ENCODE measurements around the gene NUDT9. TPM values are rescaled to one million over a fixed set of nuclear protein-coding genes. Genes with fewer than 3 reads are reported as not detected.
"Not testable (repeated sequence)": the region's sequence is repeated elsewhere in the genome, so short reads cannot be mapped to it uniquely, and the experiment has no call there.

NUDT9 gene
- total and polyA plus RNA-seq, 2 donors: 16.6 to 42.0 TPM

DNA sequence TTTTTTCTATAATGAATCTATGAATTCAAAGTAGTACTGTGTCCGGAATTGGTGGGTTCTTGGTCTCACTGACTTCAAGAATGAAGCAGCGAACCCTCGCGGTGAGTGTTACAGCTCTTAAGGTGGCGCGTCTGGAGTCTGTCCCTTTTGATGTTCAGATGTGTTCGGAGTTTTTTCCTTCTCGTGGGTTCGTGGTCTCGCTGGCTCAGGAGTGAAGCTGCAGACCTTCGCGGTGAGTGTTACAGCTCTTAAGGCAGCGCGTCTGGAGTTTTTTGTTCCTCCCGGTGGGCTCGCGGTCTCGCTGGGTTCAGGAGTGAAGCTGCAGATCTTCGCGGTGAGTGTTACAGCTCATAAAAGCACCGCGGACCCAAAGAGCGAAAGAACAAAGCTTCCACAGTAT lies 27.3 kb upstream of the NUDT9 start:
- not testable (repeated sequence) for DNase-seq (ENCODE audit: extremely low spot score); H3K4me1 ChIP-seq (ENCODE audit: insufficient read depth); H3K36me3 ChIP-seq (ENCODE audit: insufficient read depth); H3K4me3 ChIP-seq (ENCODE audit: low read depth, low read length); H3K27ac ChIP-seq (ENCODE audit: low read depth)
- WGBS: 88% methylated on average over 23 of the region's 23 CpGs

- H3K27ac ChIP-seq (ENCODE audit: low read depth); H3K4me1 ChIP-seq (ENCODE audit: insufficient read depth); DNase-seq (ENCODE audit: extremely low spot score); H3K36me3 ChIP-seq (ENCODE audit: insufficient read depth); H3K4me3 ChIP-seq (ENCODE audit: low read depth, low read length): not testable (repeated sequence)
- WGBS: 93% methylated on average over 20 of the region's 20 CpGs
Measured at GRCh38 chr4:87395851-87396250, 26.5 kb upstream of the NUDT9 start.

- Histone ChIP-seq H3K36me3 (ENCODE audit: insufficient read depth) (no peaks in the 10 kb centered on the region), H3K27ac (ENCODE audit: low read depth) (no peak overlapping the region), H3K4me3 (ENCODE audit: low read depth, low read length) (no peak overlapping the region), H3K4me1 (ENCODE audit: insufficient read depth) (no peaks in the 10 kb centered on the region)
- no peak for DNase-seq (ENCODE audit: extremely low spot score)
- WGBS: 85% methylated on average over 3 of the region's 3 CpGs
Measured at GRCh38 chr4:87399148-87399547, 23.2 kb upstream of the NUDT9 start.

DNA sequence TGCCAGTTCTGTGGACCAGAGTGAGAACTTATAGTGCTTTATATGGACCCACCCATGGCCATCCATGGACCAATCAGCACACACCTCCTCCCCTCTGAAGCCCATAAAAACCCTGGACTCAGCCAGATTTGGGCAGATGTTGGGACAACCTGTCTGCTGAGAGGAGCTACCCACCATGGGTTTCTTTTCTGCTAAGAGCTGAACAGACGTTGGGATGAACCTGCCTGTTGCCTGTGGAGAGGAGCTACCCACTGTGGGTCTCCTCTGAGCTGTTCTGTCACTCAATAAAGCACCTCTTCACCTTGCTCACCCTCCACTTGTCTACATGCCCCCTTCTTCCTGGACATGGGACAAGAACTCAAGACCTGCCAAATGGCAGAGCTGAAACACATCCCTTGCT lies 22.4 kb upstream of the NUDT9 start:
- WGBS: 86% methylated on average over 1 of the region's 1 CpG

GRCh38 chr4:87403732-87404131 lies 18.6 kb upstream of the NUDT9 start:
- not testable (repeated sequence) for H3K4me3 ChIP-seq (ENCODE audit: low read depth, low read length); DNase-seq (ENCODE audit: extremely low spot score); H3K36me3 ChIP-seq (ENCODE audit: insufficient read depth); H3K27ac ChIP-seq (ENCODE audit: low read depth); H3K4me1 ChIP-seq (ENCODE audit: insufficient read depth)
- 40% methylated on average over 1 of the region's 1 CpG for WGBS

More for the DNA sequence above, 22.4 kb upstream of the NUDT9 start:
- Histone ChIP-seq H3K27ac (ENCODE audit: low read depth) (no peak overlapping the region), H3K4me3 (ENCODE audit: low read depth, low read length) (no peak overlapping the region), H3K36me3 (ENCODE audit: insufficient read depth) (no peaks in the 10 kb centered on the region), H3K4me1 (ENCODE audit: insufficient read depth) (no peaks in the 10 kb centered on the region)
- no peak for DNase-seq (ENCODE audit: extremely low spot score)

- H3K4me1 ChIP-seq (ENCODE audit: insufficient read depth): no peaks in the 10 kb centered on the region
- no peak overlapping the region for H3K27ac ChIP-seq (ENCODE audit: low read depth)
- no peak for DNase-seq (ENCODE audit: extremely low spot score)
- no peak overlapping the region for H3K4me3 ChIP-seq (ENCODE audit: low read depth, low read length)
- H3K36me3 ChIP-seq (ENCODE audit: insufficient read depth): no peaks in the 10 kb centered on the region
- WGBS: 78% methylated on average over 5 of the region's 5 CpGs
Measured at GRCh38 chr4:87405211-87405820, 17.1 kb upstream of the NUDT9 start.

- H3K27ac ChIP-seq (ENCODE audit: low read depth): no peak overlapping the region
- no peaks in the 10 kb centered on the region for H3K36me3 ChIP-seq (ENCODE audit: insufficient read depth)
- 80% methylated on average over 6 of the region's 6 CpGs for WGBS
- no peak for DNase-seq (ENCODE audit: extremely low spot score)
- no peaks in the 10 kb centered on the region for H3K4me1 ChIP-seq (ENCODE audit: insufficient read depth)
- H3K4me3 ChIP-seq (ENCODE audit: low read depth, low read length): no peak overlapping the region
Measured at GRCh38 chr4:87406462-87406861, 15.9 kb upstream of the NUDT9 start.

DNA sequence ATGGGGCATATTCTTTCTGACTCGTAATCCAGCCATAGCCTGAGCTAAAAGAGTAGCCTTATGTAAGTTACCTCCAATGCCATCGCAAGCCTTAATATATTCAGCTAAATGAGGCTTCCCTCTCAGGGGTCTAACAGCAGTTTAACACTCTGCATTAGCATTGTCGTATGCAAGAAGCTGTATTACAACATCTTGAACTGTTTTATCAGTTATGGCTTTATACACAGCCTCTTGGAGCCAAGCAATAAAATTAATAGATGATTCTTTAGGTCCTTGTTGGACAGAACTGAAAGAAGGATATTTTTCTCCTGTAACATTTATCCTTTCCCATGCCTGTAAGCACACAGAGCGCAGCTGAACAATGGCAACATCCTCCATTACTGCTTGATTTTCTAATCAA lies 15.5 kb upstream of the NUDT9 start:
- not testable (repeated sequence) for H3K36me3 ChIP-seq (ENCODE audit: insufficient read depth); H3K4me3 ChIP-seq (ENCODE audit: low read depth, low read length); DNase-seq (ENCODE audit: extremely low spot score); H3K27ac ChIP-seq (ENCODE audit: low read depth); H3K4me1 ChIP-seq (ENCODE audit: insufficient read depth)
- 46% methylated on average over 4 of the region's 4 CpGs for WGBS

- DNase-seq (ENCODE audit: extremely low spot score): no peak
- 36% methylated on average over 3 of the region's 3 CpGs for WGBS
- Histone ChIP-seq H3K27ac (ENCODE audit: low read depth) (no peak overlapping the region), H3K4me3 (ENCODE audit: low read depth, low read length) (no peak overlapping the region), H3K4me1 (ENCODE audit: insufficient read depth) (no peaks in the 10 kb centered on the region), H3K36me3 (ENCODE audit: insufficient read depth) (no peaks in the 10 kb centered on the region)
Measured at GRCh38 chr4:87409420-87409939, 12.9 kb upstream of the NUDT9 start.

DNA sequence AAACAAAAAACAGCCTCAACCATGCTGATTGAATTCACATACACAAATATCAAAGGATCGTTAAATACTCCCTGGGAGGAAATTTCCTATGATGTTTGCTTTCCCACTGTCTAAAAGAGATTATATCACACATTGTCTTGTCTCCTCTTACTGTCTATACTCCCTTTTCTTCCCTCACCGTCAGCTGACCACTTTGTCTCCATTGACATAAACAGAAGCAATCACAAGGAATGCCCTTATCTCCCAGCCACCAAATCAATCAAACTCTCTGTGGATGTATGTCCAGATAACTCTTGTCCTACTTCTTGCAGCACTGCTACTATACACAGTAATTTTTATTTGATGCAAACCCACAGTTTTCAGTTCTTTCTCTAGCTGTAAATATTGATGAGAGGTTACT lies 12.2 kb upstream of the NUDT9 start:
- H3K4me1 ChIP-seq (ENCODE audit: insufficient read depth): no peaks in the 10 kb centered on the region
- 45% methylated on average over 2 of the region's 2 CpGs for WGBS
- no peaks in the 10 kb centered on the region for H3K36me3 ChIP-seq (ENCODE audit: insufficient read depth)
- no peak overlapping the region for H3K27ac ChIP-seq (ENCODE audit: low read depth)
- no peak for DNase-seq (ENCODE audit: extremely low spot score)
- H3K4me3 ChIP-seq (ENCODE audit: low read depth, low read length): no peak overlapping the region

DNA sequence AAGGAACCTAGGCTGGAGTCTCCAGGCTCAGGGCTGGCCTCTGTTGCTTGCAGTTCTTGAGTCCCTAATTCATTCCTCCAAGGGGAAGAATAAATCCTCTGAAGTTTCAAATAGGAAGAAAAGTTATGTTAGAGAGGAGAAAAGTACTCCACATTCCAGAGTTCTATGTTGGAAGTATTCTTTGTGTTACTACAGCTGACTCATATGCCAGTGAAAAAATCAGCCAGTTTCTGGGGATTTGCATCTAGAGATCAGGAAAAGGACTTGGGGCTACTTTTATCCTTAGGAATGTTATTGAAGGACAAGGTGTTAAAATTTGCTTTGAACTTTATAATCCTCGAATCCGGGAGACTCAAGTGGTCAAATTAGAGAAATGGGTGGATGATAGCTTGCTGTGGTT lies 11.7 kb upstream of the NUDT9 start:
- Histone ChIP-seq H3K27ac (ENCODE audit: low read depth) (no peak overlapping the region), H3K4me1 (ENCODE audit: insufficient read depth) (no peaks in the 10 kb centered on the region), H3K36me3 (ENCODE audit: insufficient read depth) (no peaks in the 10 kb centered on the region), H3K4me3 (ENCODE audit: low read depth, low read length) (no peak overlapping the region)
- WGBS: 80% methylated on average over 2 of the region's 2 CpGs
- DNase-seq (ENCODE audit: extremely low spot score): no peak

- Histone ChIP-seq H3K27ac (ENCODE audit: low read depth) (no peak overlapping the region), H3K36me3 (ENCODE audit: insufficient read depth) (no peaks in the 10 kb centered on the region), H3K4me3 (ENCODE audit: low read depth, low read length) (no peak overlapping the region), H3K4me1 (ENCODE audit: insufficient read depth) (no peaks in the 10 kb centered on the region)
- DNase-seq (ENCODE audit: extremely low spot score): no peak
Measured at GRCh38 chr4:87414816-87415215, 7.6 kb upstream of the NUDT9 start.

DNA sequence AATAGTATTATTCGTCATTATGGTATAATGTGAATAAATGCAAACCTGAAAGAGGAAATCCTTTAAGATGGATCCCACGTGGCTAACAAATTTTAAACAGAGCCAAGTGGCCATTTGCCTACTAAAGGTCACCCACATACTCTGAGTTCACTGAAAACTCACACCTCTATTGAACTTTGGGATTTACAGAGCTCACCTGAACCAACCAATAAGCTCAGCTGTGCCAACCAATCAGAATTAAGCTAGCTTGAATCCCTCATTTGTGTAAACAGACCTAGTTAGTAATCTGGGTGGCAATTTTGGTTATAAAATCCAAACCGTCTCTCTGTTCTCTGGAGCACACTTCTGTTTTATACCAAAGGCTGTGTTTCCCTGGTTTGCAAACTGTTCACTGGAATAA lies 5.4 kb upstream of the NUDT9 start:
- H3K4me3 ChIP-seq (ENCODE audit: low read depth, low read length): no peak overlapping the region
- 57% methylated on average over 3 of the region's 3 CpGs for WGBS
- DNase-seq (ENCODE audit: extremely low spot score): no peak
- H3K4me1 ChIP-seq (ENCODE audit: insufficient read depth): no peaks in the 10 kb centered on the region
- H3K27ac ChIP-seq (ENCODE audit: low read depth): no peak overlapping the region
- no peaks in the 10 kb centered on the region for H3K36me3 ChIP-seq (ENCODE audit: insufficient read depth)

- 94% methylated on average over 4 of the region's 4 CpGs for WGBS
- DNase-seq (ENCODE audit: extremely low spot score); H3K27ac ChIP-seq (ENCODE audit: low read depth); H3K4me1 ChIP-seq (ENCODE audit: insufficient read depth); H3K36me3 ChIP-seq (ENCODE audit: insufficient read depth); H3K4me3 ChIP-seq (ENCODE audit: low read depth, low read length): not testable (repeated sequence)
Measured at GRCh38 chr4:87418410-87418809, 4.0 kb upstream of the NUDT9 start.

All from urinary bladder (tissue), 4 donors.